SHP77 treated with DMSO at 0.1 percent for 48 hours (cell line): Measurements from ENCODE around the gene HDAC4.

ENCODE experiments used
- DNase-seq: peaks from one replicate; lab custom pipeline; 2025; lab: John Stamatoyannopoulos, UW

The HDAC4 gene

GRCh38 chr2:239383036-239383758 is 17.6 kb downstream of the HDAC4 start:
- DNase-seq, result no peak

GRCh38 chr2:239382384-239382880 is 18.4 kb downstream of the HDAC4 start:
- no peak for DNase-seq

- DNase-seq, result no peak
Observed at GRCh38 chr2:239381709-239382134, 19.1 kb downstream of the HDAC4 start.

DNA sequence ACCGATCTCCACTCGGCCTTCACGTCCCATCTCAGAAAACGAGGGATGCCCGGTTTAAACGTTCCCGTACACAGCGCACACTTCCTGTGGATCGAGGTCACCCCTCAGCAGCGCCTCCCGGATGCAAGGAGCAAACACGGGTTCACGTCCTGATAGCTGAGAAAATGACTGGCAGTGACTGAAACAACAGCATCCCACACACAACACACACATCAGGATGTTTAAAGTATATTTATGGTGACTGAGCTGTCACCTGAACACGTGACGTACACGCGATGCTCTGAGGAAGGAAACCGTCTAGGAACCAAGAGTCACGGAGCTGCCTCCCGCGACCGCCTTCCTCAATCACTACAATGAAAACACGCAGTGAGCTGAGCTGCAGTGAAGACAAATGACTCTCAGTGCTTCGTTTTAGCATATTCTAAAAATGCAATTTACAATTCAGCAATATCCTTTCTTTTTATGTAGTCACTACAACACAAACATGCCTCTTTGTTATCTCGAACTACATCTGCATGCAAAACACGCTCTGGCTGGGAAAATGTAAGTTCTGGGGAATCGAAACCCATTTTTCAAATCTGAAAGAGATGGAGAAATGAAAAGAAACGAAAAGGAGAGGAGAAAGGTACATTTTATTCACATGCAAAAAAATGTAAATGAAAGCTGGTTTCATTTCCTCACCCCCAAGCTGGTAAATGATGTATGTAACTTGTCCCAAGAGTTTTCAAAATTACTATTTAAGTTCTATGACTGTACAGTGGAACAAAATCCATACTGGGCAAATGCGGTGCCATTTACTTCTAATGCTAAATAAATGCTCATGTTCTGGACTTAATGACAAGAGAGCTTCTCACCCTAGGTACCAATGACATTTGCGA is 19.8 kb downstream of the HDAC4 start:
- DNase-seq, result no peak

DNA sequence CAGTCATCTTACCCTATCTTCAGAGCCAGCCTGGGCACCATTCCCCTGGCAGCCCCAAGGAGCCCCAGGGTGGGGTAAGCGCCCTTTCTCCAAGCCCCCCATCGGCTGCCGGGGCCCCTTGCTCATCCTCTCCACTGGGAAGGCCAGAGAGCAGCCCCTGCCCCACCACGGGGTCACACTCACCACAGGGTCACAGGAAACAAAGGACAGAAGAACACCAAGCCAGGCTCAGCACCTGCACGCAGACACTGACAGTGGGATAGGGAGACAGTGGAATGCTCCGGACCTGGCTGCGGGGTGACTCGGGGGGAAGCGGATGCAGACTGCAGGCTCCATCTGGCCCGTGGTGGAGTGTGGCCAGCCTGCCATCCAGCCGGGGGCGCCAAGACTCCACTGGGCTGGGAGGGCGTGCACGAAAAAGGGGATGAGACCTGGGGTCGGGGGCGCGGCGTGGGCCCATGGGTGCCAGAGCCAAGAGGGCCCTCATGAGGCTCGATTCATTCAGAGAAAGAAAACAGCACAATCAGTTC is 21.1 kb downstream of the HDAC4 start:
- no peak for DNase-seq

GRCh38 chr2:239378918-239379640 is 21.7 kb downstream of the HDAC4 start:
- no peak for DNase-seq

DNA sequence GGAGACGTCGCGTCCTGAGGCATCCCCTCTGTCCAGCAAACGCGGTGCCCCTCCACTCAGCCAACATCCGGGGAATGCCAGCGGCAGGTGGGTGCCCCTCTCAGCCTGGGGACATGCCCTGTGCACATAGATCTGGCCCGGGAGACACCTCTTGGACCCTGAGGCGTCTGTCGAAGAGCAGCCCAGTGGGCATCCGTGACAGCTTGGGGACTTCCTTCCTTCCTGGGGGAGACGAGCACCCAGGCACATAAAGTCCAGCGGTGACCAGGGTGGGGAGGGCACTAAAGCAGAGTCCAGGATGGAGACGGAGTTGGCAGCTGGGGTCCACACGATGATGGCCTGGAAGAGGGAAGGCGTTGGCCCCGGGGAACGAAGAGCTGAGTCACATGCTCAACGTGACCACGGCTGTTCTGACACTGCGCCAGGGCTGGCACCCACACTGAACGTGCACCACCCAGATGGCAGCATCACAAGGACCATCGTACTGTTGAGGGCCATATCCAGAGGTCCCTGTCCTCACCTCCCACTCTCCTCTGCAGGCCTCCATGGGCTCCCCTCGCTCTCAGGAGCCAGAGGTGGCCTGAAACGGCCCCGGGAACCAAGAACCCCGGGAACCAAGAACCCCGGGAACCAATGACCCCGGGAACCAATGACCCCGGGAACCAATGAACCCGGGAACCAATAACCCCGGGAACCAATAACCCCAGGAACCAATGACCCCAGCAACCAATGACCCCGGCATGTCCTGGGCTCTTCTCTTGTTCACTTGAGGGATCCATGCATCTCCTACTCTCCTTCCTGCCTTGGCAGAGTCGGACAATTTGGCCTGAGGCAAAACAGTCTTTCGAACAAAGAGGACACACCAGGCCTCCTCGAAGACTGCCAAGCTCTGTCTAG is 22.6 kb downstream of the HDAC4 start:
- no peak for DNase-seq

DNA sequence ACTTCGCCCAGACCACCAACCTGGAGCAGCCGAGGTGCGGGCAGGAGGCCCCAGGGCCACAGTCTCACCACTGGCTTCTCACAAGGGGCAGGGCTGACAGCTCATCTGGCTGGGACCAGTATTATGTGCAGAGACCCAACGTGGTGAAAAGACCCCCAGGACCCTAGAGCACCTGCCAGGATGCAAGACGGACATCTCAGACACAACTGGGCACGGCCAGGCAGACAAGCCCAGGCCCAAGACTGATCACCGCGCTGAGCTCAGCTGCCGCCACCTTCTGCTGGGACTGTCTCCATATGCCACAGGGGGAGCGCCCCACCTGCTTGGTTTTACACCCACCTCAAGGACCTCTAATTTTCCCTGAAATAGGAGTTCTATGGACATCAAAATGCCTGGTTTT is 23.2 kb downstream of the HDAC4 start:
- DNase-seq, result no peak

DNA sequence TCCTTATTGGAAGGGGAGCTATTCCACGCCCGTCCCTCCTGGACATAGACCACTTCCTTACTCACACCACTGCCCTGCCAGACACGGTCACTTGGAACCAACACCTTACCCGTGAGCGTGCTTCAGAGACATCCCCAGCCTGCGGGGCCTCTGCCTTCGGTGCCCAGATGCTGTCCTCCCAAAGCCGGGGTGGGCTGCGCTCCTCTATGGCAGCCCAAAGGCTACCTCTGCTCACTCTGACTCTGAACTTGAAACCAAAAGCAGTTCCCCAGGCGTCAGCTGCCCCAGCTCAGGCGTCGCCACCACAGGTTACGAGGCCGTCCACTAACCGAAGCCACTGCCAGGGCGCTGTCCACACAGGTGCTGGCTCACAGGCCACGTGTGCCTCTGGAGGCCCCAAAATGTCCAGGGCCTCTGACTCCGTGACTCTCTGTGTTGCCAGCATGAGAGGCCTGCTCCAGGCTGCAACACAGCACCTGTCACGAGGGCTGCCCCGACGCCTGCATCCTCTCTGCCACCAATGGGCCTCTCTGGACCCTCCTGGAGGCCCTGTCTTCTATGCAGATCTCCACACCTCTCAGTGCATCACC is 23.8 kb downstream of the HDAC4 start:
- DNase-seq, result no peak

DNA sequence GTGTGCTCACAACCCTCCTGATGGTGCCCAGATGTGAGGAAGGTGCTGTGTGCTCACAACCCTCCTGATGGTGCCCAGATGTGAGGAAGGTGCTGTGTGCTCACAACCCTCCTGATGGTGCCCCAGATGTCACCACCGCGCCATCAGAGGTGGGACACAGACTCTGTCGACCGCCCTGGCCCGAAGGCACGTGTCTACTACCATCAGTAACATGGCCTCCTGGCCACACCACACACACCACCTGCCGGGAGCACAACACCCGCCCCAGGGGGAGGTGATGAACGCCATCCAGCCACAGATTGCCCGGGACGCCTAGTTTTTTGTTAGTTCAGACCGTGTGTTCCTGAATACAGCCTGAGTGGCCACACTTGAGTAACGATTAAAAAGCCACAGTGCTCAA is 24.5 kb downstream of the HDAC4 start:
- no peak for DNase-seq

DNA sequence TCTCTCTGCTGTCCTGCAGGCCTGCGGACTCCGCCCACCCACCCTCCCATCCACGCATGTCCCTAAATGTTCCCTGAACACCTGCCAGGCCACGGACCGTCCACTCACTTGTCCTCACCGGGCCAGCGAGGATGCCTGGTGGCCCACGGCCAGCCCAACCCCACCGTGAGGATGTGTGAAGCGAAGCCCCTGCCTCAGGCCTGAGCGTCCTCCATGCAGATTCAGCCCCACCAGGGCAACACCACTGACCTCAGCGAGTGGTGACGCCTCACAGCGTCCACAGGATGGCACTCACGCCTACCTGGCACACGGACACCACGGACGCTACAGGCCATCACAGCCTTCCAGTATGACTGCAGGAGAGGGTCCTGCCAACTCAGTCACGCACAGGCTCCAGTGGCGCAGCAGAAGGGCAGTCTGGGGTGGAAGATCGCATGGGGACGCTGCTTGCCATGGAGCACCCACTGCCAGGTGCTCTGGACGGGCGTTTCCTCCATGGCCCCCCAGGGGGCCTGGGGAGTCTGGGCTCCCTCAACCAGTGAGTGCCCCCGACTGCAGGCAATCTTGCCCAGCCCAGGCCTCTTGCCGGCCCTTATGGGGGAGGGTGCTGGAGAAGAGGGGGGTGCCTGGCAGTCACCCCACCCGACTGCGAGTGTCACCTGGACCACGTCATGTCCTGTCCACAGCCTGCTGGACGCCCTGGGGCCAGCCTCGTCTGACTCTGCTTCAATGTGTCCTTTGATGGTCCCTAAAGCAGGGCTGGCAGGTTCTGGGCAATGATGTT is 25.4 kb downstream of the HDAC4 start:
- DNase-seq, result no peak

GRCh38 chr2:239374896-239375277 is 25.9 kb downstream of the HDAC4 start:
- DNase-seq, result no peak

GRCh38 chr2:239372835-239373234 is 28.0 kb downstream of the HDAC4 start:
- no peak for DNase-seq

GRCh38 chr2:239371726-239372686 is 28.8 kb downstream of the HDAC4 start:
- DNase-seq, result no peak

- no peak for DNase-seq
Observed at GRCh38 chr2:239370876-239371725, 29.7 kb downstream of the HDAC4 start.

GRCh38 chr2:239370403-239370802 is 30.4 kb downstream of the HDAC4 start:
- no peak for DNase-seq

- DNase-seq, result no peak
Observed at GRCh38 chr2:239369631-239370161, 31.1 kb downstream of the HDAC4 start.
